Large intestine (tissue), 12 donors: ENCODE results near the gene NFILZ. TPM values are rescaled to one million over a fixed set of nuclear protein-coding genes. Genes with fewer than 3 reads are reported as not detected.

Experiments
- DNase-seq, 2 donors: peaks; one replicate each; pipeline versions ENCODE4 v3.0.0 to v3.0.0-alpha.2; 2013
- H3K27ac ChIP-seq: one replicate; pipeline ENCODE4 v1.5.1; 2013; ENCODE audit warnings: low read length
- H3K27me3 ChIP-seq: 2 replicates; pipeline ENCODE4 v1.6.1; 2013; ENCODE audit warnings: low read length; ENCODE audit not compliant: control insufficient read depth, insufficient read depth
- H3K36me3 ChIP-seq: 2 replicates; pipeline ENCODE4 v1.6.1; 2013; ENCODE audit warnings: low read length; ENCODE audit not compliant: control insufficient read depth, insufficient read depth
- H3K4me1 ChIP-seq: one replicate; pipeline ENCODE4 v1.6.1; 2013; ENCODE audit warnings: low read length; ENCODE audit not compliant: control insufficient read depth, insufficient read depth
- H3K4me3 ChIP-seq: one replicate; pipeline ENCODE4 v1.5.1; 2013; ENCODE audit warnings: low read length
- H3K9me3 ChIP-seq: one replicate; pipeline ENCODE4 v1.6.1; 2013; ENCODE audit warnings: mild to moderate bottlenecking, low read depth, low read length, moderate library complexity; ENCODE audit not compliant: control insufficient read depth
- WGBS: methylation state at CpG from one replicate; pipeline ENCODE4 v1.1.5; 2013; ENCODE audit warnings: low lambda C conversion rate; ENCODE audit not compliant: insufficient coverage; 5-methylcytosine and 5-hydroxymethylcytosine counted together
- long read RNA-seq, 11 donors: transcript quantifications; one replicate each; lab custom pipeline, GENCODE V29; 2026
- polyA plus RNA-seq: library from polyadenylated mRNA; unstranded; fragments of 120-200 nt; gene quantifications from one replicate; pipeline ENCODE4 v1.2.1, GENCODE V29; 2013

NFILZ gene, protein sequence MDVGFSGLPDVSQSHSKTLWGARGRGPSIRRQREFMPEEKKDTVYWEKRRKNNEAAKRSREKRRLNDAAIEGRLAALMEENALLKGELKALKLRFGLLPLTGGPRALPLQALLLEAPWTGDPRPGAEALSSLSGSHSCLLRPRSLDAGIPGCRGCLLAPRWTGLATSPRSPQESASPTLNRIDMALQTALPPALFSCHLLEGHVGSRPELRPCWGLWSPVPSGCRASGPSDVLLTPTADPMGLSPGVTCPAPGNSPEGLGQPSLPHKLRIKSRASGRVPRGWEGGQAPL
- not detected for polyA plus RNA-seq
- long read RNA-seq, donor 1 = 0 reads
- long read RNA-seq, donor 2 = 0 reads
- long read RNA-seq, donor 3 = 0 reads
- long read RNA-seq, donor 4 = 0 reads
- long read RNA-seq, donor 5 = 0 reads
- long read RNA-seq, donor 6 = 0 reads
- long read RNA-seq, donor 7 = 0 reads
- long read RNA-seq, donor 8 = 0 reads
- long read RNA-seq, donor 9 = 0 reads
- long read RNA-seq, donor 10 = 0 reads
- long read RNA-seq, donor 11 = 0 reads

DNA sequence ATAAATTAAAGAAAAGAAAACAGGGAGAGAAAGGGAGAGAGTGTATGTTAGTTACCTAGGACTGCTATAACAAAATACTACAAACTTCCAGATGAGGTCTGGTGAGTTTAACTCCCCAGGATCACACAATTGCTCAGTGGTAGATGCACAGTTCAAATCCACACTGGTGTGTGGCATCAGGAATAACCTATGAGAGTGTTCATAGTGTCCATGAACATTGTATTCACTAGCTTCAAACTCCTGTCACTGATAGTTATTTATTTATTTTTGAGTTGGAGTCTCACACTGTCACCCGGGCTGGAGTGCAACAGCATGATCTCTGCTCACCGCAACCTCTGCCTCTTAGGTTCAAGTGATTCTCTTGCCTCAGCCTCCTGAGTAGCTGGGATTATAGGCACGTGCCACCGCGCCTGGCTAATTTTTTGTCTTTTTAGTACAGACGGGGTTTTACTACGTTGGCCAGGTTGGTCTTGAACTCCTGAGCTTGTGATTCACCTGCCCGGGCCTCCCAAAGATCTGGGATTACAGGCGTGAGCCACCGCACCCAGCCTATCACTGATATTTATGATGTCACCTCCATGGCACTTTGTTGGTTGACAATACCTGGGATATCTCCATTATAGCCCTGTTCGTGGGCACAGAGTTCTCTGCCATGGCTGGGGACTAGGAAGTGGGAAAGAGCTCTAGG, at the start of gene NFILZ:
Gene NFILZ (plus strand): TSS at position 638 of the 688 bp plus-strand sequence. CDS start 46,133 bp downstream, outside the sequence.
- Histone ChIP-seq H3K36me3 (no peaks in the 10 kb centered on the region), H3K4me1 (no peaks in the 10 kb centered on the region), H3K27me3 (no peaks in the 10 kb centered on the region), H3K27ac (no peak within 1 kb of the TSS), H3K9me3 (no peaks in the 10 kb centered on the region), H3K4me3 (no peak within 1 kb of the TSS)
- 100% methylated on average over 1 of the region's 11 CpGs for WGBS
- no peak for DNase-seq

DNA sequence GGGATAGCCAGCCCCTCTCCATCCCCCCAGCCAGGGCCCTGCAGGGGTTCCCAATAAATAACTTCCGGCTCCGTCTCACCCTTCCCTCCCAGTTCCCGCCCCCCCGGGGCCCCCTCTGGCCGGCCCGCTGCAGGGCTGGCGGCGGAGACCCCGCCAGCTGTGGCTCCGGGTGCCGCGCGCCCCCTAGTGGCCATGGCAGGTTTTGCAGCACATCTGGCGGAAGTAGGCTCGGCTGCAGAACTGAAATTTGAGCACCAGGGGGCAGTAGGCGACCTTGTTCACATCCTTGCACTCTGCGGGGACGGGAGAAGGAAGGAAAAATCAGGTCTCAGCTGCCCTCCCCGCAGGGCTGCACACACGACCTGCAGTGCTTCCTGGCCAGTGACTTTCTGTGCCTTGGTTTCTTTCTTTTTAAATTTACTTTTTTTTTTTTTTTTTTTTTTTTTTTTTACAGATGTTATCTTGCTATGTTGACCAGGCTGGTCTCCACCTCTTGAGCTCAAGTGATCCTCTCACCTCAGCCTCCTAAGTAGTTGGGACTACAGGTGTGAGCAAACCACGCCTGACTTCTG, 49.6 kb upstream of the NFILZ start:
- peaks cover 12% of the 10 kb centered on the region for H3K27me3 ChIP-seq
- H3K27ac ChIP-seq = no peak overlapping the region
- peaks cover 3% of the 10 kb centered on the region for H3K4me1 ChIP-seq
- H3K36me3 ChIP-seq = no peaks in the 10 kb centered on the region
- WGBS = no CpG with 5 or more reads among the region's 21 CpGs
- H3K9me3 ChIP-seq = no peaks in the 10 kb centered on the region
- no peak overlapping the region for H3K4me3 ChIP-seq
- DNase-seq = peak; percentile 68 to 71

DNA sequence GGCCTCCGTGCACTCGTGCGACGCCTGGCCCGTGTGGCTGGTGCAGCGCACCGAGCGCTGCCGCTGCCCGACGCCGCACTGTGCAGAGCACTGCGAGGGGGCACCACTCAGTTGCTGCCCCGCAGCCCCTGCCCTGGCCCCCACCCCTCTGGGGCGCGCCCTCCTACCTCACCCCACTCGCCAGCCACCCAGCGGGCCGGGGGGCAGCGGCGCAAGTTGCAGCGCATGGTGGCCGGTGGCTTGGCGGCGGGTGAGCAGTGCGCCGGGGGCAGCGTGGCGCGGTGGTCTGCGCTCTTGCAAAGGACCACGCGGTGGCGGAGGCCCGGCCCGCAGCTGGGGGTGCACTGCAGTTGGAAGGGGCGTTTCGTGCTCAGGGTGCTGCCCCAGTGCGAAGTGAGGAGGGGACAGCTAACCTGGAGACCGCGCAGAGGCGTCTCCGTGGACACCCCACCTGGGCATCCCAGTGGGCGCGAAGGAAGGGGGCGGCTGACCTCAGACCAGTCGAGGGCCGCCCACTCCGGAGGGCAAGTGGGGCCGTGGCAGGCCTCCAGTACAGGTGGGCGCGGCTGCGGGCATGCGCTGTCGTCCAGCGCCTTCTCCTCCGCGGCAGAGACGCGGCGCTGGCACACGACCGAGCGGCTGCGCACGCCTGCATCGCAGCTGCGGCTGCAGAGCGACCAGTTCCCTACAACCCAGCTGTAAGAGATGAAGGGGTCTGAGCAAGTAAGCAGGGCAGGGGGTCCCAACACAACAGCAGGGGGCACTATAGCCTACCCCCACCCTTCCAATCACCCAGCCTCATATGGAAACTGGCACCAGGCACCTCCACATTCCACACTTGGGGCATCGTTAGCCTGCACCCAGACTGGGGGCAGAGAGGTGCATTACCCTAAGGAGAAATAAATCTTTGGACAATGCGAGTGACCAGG, 45.2 kb upstream of the NFILZ start:
- no peaks in the 10 kb centered on the region for H3K4me1 ChIP-seq
- no peak overlapping the region for H3K4me3 ChIP-seq
- H3K36me3 ChIP-seq = no peaks in the 10 kb centered on the region
- H3K27ac ChIP-seq = no peak overlapping the region
- WGBS = no CpG with 5 or more reads among the region's 71 CpGs
- H3K9me3 ChIP-seq = no peaks in the 10 kb centered on the region
- H3K27me3 ChIP-seq = no peaks in the 10 kb centered on the region
- DNase-seq = no peak

DNA sequence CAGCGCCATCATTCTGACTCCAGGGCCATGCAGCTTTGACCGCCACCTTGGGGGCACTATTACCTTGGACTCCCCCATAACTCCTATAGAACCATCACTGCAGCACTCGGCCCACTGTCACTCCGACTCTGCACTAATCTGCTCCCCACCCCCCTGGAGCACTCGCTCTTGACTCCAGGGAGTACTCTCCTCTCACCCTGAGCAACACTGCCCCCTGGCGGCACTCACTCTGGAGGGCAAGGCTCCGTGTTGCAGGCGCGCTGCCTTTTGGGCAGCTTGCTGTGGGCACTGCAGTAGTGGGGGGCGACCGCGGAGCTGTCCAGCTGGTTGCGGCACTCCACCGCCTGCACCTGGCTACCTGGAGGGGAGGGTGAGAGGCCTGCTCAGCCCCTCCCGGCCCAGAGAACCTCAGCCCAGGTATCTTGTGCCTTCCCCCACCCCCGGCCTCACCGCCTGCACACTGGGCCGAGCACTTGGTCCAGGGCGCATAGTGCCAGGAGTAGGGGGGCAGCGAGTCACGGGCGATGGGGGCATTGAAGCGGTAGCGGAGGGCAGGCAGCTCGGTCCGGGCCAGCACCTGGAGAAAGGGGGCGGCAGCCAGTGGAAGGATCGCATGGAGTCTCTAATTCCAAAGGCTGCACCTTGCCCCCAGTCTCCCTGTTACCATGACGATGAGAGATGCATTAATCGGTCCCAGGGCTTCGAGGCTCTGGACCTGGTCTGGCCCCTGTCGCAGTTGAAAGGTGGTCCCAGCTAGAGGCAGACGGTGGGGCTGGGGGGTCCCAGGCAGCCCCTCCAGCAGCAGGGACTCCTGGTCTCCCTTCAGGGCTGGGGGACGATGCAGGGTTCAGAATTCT, 44.3 kb upstream of the NFILZ start:
- H3K4me3 ChIP-seq = no peak overlapping the region
- no peaks in the 10 kb centered on the region for H3K36me3 ChIP-seq
- no peak overlapping the region for H3K27ac ChIP-seq
- WGBS = no CpG with 5 or more reads among the region's 34 CpGs
- no peaks in the 10 kb centered on the region for H3K9me3 ChIP-seq
- peaks cover 4% of the 10 kb centered on the region for H3K27me3 ChIP-seq
- no peaks in the 10 kb centered on the region for H3K4me1 ChIP-seq
- DNase-seq = no peak

DNA sequence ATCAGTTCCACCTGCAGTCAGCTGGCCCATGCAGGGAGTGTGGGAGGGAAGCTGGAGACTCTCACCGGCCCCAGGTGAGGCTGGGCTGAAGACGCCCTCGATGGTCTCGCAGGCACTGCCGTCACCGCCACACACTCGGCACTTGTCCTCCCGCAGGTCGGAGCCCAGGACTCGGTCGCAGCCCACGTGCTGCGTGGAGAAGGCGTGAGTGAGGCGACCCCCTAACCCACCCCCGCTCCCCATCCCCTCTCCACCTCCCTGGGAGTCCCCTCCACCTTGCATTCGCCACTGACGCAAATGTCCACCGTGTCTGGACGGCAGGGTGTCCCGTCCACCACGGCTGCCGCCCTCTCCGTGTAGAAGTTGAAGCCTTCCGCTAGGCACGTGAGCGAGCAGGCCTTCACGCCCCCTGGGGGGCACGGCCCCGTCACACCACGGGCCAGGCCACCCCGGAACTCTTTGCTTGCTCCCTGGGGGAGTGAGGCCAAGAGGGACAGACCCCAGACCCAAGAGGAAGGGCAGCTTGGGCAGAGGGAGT, 41.2 kb upstream of the NFILZ start:
- Histone ChIP-seq H3K4me1 (no peaks in the 10 kb centered on the region), H3K36me3 (no peaks in the 10 kb centered on the region), H3K27me3 (peaks cover 17% of the 10 kb centered on the region), H3K27ac (no peak overlapping the region), H3K4me3 (no peak overlapping the region), H3K9me3 (peaks cover 8% of the 10 kb centered on the region)
- no peak for DNase-seq
- no CpG with 5 or more reads among the region's 32 CpGs for WGBS

DNA sequence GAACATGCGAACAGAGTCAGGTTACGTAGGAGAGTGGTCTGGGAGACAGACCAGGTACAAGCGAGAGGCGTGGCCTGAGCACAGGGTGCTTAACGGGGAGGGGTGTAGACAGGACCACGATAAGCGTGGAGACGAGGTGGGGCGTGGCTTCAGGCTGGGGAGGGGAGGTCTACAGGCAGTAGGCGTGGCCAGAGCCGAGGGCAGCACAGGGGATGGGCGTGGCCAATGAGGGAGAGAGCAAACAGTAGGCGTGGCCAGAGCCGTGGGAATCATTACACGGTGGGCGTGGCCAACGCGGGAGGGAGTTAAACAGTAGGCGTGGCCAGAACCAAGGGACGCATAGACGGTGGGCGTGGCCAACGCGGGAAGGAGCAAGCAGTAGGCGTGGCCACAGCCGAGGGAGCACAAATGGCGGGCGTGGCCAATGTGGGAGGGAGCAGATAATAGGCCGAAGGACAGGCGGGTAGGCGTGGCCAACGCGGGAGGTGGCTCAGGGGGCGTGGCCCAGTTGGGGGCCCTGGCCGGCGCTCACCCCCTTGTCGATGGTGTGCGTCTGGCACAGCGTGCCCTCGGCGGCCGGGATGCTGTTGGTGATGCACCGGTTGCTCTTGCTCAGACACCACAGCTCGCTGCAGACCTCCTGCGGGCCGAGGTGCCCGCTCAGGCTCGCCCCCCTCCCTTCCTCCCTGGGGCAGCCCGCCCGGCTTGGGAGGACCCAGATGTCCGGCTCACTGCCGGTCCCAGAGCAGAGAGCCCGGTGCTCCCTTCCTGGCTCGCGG, 38.0 kb upstream of the NFILZ start:
- DNase-seq = peak; percentile 72 to 84
- Histone ChIP-seq H3K9me3 (peaks cover 11% of the 10 kb centered on the region), H3K27me3 (peaks cover 17% of the 10 kb centered on the region), H3K4me1 (no peaks in the 10 kb centered on the region), H3K4me3 (peak overlapping the region; percentile 21), H3K36me3 (no peaks in the 10 kb centered on the region), H3K27ac (no peak overlapping the region)
- WGBS = no CpG with 5 or more reads among the region's 55 CpGs

DNA sequence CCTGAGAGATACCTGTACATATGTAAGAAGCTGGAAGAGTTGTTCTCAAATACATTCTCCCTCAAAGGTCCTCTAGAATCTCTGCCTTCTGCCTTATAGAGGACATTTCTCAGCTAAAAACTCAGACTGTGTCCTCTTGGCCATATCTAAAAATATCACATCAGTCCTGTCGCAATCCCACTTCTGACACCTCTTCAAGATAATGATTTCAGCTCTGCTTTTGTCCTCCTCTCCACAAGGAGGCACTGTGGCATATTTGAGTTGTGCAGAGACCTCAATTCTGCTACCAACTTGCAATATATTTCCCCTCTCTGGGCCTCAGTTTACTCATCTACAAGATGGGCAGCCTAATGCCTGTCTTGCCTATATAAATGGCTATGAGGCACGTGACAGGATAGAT, 36.5 kb upstream of the NFILZ start:
- DNase-seq = no peak
- WGBS = no CpG with 5 or more reads among the region's 2 CpGs
- H3K9me3 ChIP-seq = peaks cover 15% of the 10 kb centered on the region
- no peaks in the 10 kb centered on the region for H3K36me3 ChIP-seq
- peaks cover 17% of the 10 kb centered on the region for H3K27me3 ChIP-seq
- H3K4me3 ChIP-seq = no peak overlapping the region
- no peaks in the 10 kb centered on the region for H3K4me1 ChIP-seq
- H3K27ac ChIP-seq = no peak overlapping the region

DNA sequence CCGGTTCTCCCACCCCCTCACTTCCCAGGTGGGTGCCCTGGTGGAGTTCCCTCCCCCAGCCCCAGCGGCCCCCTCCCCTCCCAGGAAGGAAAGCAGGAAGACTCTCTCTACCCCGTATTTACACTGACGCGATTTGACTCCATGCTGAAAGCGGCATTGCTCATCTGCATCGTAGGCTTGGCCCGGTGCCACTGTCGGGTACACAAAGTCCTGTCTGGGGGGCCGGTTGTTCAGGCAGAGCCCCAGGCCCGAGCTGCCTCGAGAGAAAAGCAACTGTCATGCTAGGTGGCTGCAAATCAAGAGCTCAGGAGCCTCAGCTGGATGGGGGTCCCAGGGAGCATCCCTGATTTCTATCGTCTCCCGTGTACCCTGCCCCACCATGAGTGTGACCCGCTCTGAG, 34.8 kb upstream of the NFILZ start:
- WGBS = no CpG with 5 or more reads among the region's 15 CpGs

More for the DNA sequence above, 34.8 kb upstream of the NFILZ start:
- no peak overlapping the region for H3K4me3 ChIP-seq
- peaks cover 15% of the 10 kb centered on the region for H3K9me3 ChIP-seq
- no peak for DNase-seq
- H3K27ac ChIP-seq = no peak overlapping the region
- H3K36me3 ChIP-seq = no peaks in the 10 kb centered on the region
- H3K27me3 ChIP-seq = peaks cover 17% of the 10 kb centered on the region
- H3K4me1 ChIP-seq = no peaks in the 10 kb centered on the region
